CD8-positive, alpha-beta memory T cell (primary cell): ENCODE results near the gene TMEM266. TPM values are rescaled to one million over a fixed set of nuclear protein-coding genes. Genes with fewer than 3 reads are reported as not detected.
A peak's percentile ranks its signal among the peaks of the same experiment; 100 is the strongest.

Source experiments
- CTCF ChIA-PET: fragments of 350-600 bp; sonication (Branson Sonifier 250); formaldehyde crosslinking; loops from one replicate; lab custom pipeline; 2021; ENCODE audit warnings: antibody characterized with exemption; lab: Charles Lee
- POLR2A ChIA-PET: fragments of 350-600 bp; sonication (Branson Sonifier 250); formaldehyde crosslinking; loops from one replicate; lab custom pipeline; 2021; ENCODE audit warnings: antibody characterized with exemption; lab: Charles Lee
- DNase-seq, 5 donors: peaks; one replicate each; pipeline versions ENCODE4 v3.0.0 to v3.0.0-alpha.2; 2020 to 2022; ENCODE audit warnings: mixed read lengths in 1 of 5
- H3K27ac ChIP-seq: one replicate; pipeline ENCODE4 v1.7.0; 2013; ENCODE audit warnings: low read depth, mild to moderate bottlenecking, low read length, moderate library complexity
- H3K27me3 ChIP-seq: 2 replicates; pipeline ENCODE4 v1.7.0; 2013; ENCODE audit warnings: low read length, mild to moderate bottlenecking; ENCODE audit not compliant: insufficient read depth, poor library complexity, severe bottlenecking
- H3K36me3 ChIP-seq: 2 replicates; pipeline ENCODE4 v1.7.0; 2013; ENCODE audit warnings: mild to moderate bottlenecking, low read length, moderate library complexity; ENCODE audit not compliant: insufficient read depth
- H3K4me1 ChIP-seq: 2 replicates; pipeline ENCODE4 v1.7.0; 2013; ENCODE audit warnings: mild to moderate bottlenecking, low read length, moderate library complexity; ENCODE audit not compliant: insufficient read depth
- H3K4me3 ChIP-seq: 2 replicates; pipeline ENCODE4 v1.7.0; 2013; ENCODE audit warnings: mild to moderate bottlenecking, low read length
- H3K9me3 ChIP-seq: 2 replicates; pipeline ENCODE4 v1.7.0; 2013; ENCODE audit warnings: mild to moderate bottlenecking, low read length
- H3K27ac Mint-ChIP-seq, 8 donors: one replicate each; pipeline ENCODE4 v1.8.0; 2020 to 2021; ENCODE audit warnings: mixed read lengths in 8 of 8, mild to moderate bottlenecking in 6 of 8, inconsistent platforms in 3 of 8, moderate library complexity in 3 of 8
- H3K27me3 Mint-ChIP-seq, 2 donors: one replicate each; pipeline ENCODE4 v1.8.0; 2020 to 2021; ENCODE audit warnings: mixed read lengths in 2 of 2, mild to moderate bottlenecking in 1 of 2, moderate library complexity in 1 of 2
- H3K36me3 Mint-ChIP-seq, 3 donors: one replicate each; pipeline ENCODE4 v1.8.0; 2020 to 2021; ENCODE audit warnings: mixed read lengths in 3 of 3, inconsistent platforms in 1 of 3, mild to moderate bottlenecking in 1 of 3
- H3K4me1 Mint-ChIP-seq, 3 donors: one replicate each; pipeline ENCODE4 v1.8.0; 2020 to 2021; ENCODE audit warnings: mixed read lengths in 3 of 3, inconsistent platforms in 1 of 3, mild to moderate bottlenecking in 1 of 3
- H3K4me3 Mint-ChIP-seq, 7 donors: one replicate each; pipeline ENCODE4 v1.8.0; 2020 to 2021; ENCODE audit warnings: mixed read lengths in 7 of 7, mild to moderate bottlenecking in 6 of 7, moderate library complexity in 4 of 7, inconsistent platforms in 2 of 7
- H3K9me3 Mint-ChIP-seq, 5 donors: one replicate each; pipeline ENCODE4 v1.8.0; 2020 to 2022; ENCODE audit warnings: mixed read lengths in 5 of 5, mild to moderate bottlenecking in 3 of 5, moderate library complexity in 2 of 5, inconsistent platforms in 1 of 5
- polyA plus RNA-seq: library from polyadenylated mRNA; unstranded; fragments of 300-500 nt; fragmentation: Illumina TruSeq; gene quantifications from one replicate; pipeline ENCODE4 v1.2.3, GENCODE V29; 2021
- total RNA-seq, 2 experiments: library from RNA; stranded (reverse); gene quantifications; one replicate each; pipeline ENCODE4 v1.2.3, GENCODE V29; 2021

The TMEM266 gene
- total and polyA plus RNA-seq, 3 experiments from 2014 or later: 0.11 TPM; not detected in 1

DNA sequence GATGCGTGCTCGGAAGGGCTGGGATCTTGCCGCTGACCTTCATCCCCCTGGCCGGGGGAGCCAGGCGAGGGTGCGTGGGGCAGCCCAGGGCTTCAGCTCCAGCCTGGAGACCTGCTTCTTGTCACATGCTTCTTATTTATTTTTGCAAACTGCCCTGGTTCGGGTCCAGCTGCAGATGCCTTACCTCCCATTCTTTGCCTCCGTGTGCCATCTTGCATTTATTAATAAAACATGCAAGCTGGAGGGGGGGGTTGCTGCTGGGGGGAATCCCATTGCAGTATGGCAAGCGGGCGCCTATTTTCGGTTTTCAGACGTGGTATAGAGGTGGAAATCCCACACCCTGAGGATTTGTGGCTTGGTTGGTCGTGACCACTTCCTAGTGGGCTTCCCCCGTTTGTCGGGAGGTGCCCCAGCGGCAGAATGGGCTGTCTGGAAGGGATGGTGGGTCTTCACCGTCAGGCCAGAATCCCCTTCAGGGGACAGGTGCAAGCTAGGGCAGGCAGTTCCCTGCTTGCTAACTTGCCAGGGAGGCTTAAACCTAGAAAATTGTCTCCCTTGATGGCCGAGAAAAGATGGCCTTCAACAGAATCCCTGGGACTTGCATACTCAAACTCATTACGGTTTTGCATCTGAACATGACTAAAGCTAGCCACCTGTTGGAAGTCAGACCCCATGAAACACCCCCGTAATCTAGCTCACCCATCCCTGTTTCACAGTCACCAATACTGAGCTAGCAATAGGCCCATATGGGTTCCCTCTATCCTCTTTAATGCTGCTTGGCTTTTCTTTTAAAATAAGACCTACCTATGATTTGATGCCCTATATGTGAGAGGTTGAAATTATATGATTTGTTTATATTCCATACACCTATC lies 569 bp downstream of the TMEM266 start:
- Mint-ChIP-seq H3K36me3 (no peaks in the 10 kb centered on the region), H3K4me1 (peaks cover 21 to 35% (median 34%) of the 10 kb centered on the region in 3 donors), H3K27ac (peak overlapping the region in 1 of 8 donors; percentile 29), H3K4me3 (peak overlapping the region; percentile 58 to 90 (median 78)), H3K9me3 (no peaks in the 10 kb centered on the region), H3K27me3 (peaks cover 47 to 79% of the 10 kb centered on the region in 2 donors)
- no peak overlapping the region for H3K4me3 ChIP-seq
- H3K27ac ChIP-seq: no peak overlapping the region
- H3K36me3 ChIP-seq: no peaks in the 10 kb centered on the region
- peaks cover 19% of the 10 kb centered on the region for H3K4me1 ChIP-seq
- peak in 3 of 5 donors; percentile 1 to 35 (median 17) for DNase-seq
- POLR2A ChIA-PET: interaction anchor here (0.6 kb wide), 1 partner anchor 217 kb away, joined by 3 read pairs; no protein-coding TSS in a partner anchor
- no peaks in the 10 kb centered on the region for H3K9me3 ChIP-seq
- CTCF ChIA-PET: interaction anchor here (0.7 to 2.5 kb wide), 3 partner anchors 79 to 90 kb away, joined by 3 to 21 read pairs (median 4); no protein-coding TSS in a partner anchor
- peaks cover 23% of the 10 kb centered on the region for H3K27me3 ChIP-seq

DNA sequence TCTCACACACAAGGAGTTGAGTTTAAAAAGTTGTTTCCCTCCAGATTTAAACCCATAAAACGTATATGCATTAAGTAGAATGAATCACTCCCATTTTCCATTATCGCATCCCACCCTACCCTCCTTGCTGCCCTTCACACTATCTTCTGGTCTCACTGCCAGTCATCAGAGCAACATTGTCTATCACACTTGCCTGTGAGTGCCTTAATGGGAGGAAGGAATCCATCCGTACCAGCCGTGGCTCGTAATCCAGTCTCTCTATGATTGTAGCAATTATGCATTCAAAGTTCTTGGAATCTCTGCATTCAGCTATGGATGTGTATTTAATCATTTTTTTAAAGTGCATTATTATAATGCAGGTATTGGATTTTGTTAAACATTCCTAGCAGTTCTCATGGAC lies 1.9 kb downstream of the TMEM266 start:
- Histone ChIP-seq H3K4me1 (peaks cover 19% of the 10 kb centered on the region), H3K27ac (no peak overlapping the region), H3K27me3 (peaks cover 23% of the 10 kb centered on the region), H3K9me3 (no peaks in the 10 kb centered on the region), H3K36me3 (no peaks in the 10 kb centered on the region), H3K4me3 (no peak overlapping the region)
- H3K27me3 Mint-ChIP-seq: peaks cover 47 to 79% of the 10 kb centered on the region in 2 donors
- no peaks in the 10 kb centered on the region for H3K36me3 Mint-ChIP-seq
- ChIA-PET CTCF (interaction anchor here (1.5 kb wide), 1 partner anchor 78 kb away, joined by 4 read pairs; no protein-coding TSS in a partner anchor), POLR2A (no interaction called here)
- no peaks in the 10 kb centered on the region for H3K9me3 Mint-ChIP-seq
- peaks cover 29 to 43% (median 40%) of the 10 kb centered on the region in 3 donors for H3K4me1 Mint-ChIP-seq
- peak overlapping the region in 1 of 7 donors; percentile 36 for H3K4me3 Mint-ChIP-seq
- DNase-seq: no peak
- H3K27ac Mint-ChIP-seq: no peak overlapping the region

DNA sequence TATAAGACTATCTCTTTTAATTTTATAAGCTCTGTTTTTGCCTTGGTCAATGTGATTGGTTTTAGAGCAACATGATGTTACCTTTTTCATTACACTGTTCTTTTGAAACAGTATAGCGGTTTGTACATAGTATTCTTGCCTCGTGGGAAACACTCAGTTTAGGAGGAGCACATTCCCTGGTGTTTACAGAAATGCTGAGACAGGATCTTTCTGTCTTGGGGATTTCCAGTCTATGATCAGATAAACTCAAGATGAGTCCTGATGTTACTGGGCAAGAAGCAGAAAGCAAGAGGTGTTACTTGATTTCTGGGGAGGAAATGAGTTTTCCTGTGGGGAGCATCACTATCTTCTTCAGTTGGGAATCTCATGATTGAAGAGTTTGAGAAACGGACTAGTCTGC lies 2.5 kb downstream of the TMEM266 start:
- H3K27me3 Mint-ChIP-seq: peaks cover 43 to 77% of the 10 kb centered on the region in 2 donors
- peaks cover 23 to 37% (median 35%) of the 10 kb centered on the region in 3 donors for H3K4me1 Mint-ChIP-seq
- peak overlapping the region in 1 of 7 donors; percentile 7 for H3K4me3 Mint-ChIP-seq
- no peaks in the 10 kb centered on the region for H3K9me3 Mint-ChIP-seq
- Histone ChIP-seq H3K27me3 (peaks cover 23% of the 10 kb centered on the region), H3K9me3 (no peaks in the 10 kb centered on the region), H3K4me1 (peaks cover 16% of the 10 kb centered on the region), H3K27ac (no peak overlapping the region), H3K36me3 (no peaks in the 10 kb centered on the region), H3K4me3 (no peak overlapping the region)
- H3K27ac Mint-ChIP-seq: no peak overlapping the region
- POLR2A ChIA-PET: no interaction called here
- no peaks in the 10 kb centered on the region for H3K36me3 Mint-ChIP-seq
- DNase-seq: no peak
- CTCF ChIA-PET: no interaction called here

DNA sequence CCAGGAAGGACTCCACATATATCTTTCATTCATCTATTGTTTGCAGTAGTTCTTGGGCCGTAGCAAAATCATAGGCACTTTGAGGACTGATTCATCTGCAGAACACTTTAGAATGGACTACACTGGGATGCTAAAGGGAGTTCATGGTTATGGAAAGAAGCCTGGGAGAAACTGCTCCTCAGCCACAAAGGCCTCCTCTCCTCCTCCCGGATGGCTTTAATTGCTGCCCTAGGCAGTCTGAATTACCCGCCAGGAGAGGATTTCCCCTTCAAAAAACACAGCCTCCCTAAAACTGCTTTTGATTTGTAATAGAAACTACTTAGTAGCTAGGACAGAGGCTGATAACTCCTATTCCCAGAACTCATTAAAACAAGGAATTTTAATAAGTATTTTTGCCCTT lies 4.6 kb downstream of the TMEM266 start:
- H3K9me3 ChIP-seq: no peaks in the 10 kb centered on the region
- H3K27ac Mint-ChIP-seq: no peak overlapping the region
- POLR2A ChIA-PET: no interaction called here
- H3K4me1 Mint-ChIP-seq: peaks cover 14 to 27% (median 21%) of the 10 kb centered on the region in 3 donors
- peaks cover 9% of the 10 kb centered on the region for H3K27me3 ChIP-seq
- DNase-seq: no peak
- peaks cover 7% of the 10 kb centered on the region for H3K4me1 ChIP-seq
- no peaks in the 10 kb centered on the region for H3K36me3 ChIP-seq
- H3K27ac ChIP-seq: no peak overlapping the region
- peaks cover 28 to 73% of the 10 kb centered on the region in 2 donors for H3K27me3 Mint-ChIP-seq
- no peak overlapping the region for H3K4me3 ChIP-seq
- no peaks in the 10 kb centered on the region for H3K9me3 Mint-ChIP-seq
- no peak overlapping the region for H3K4me3 Mint-ChIP-seq
- CTCF ChIA-PET: interaction anchor here (0.8 kb wide), 1 partner anchor 9 kb away, joined by 3 read pairs; no protein-coding TSS in a partner anchor
- H3K36me3 Mint-ChIP-seq: peaks cover 0 to 4% (median 0%) of the 10 kb centered on the region in 3 donors

DNA sequence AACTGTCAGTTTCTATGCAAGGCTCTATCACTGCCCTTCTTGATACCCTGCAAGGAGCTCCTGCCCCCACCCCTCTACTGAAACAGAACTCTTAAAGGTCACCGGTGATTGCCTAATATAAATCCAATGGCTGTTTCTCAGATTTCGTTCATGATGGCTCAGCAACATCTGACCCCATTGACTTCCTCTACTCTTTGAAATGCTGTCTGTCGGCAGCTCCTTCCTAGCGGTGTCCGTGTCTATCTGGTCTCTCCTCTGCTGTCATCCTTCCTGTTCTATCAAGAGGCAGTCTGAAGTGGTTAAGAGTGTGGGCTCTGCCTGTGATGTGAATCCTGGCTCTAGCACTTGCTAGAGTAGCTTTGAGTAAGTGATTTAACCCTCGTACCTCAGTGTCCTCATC lies 5.5 kb downstream of the TMEM266 start:
- ChIA-PET POLR2A (no interaction called here), CTCF (interaction anchor here (0.6 to 1.3 kb wide), 3 partner anchors 10 to 74 kb away, joined by 3 to 4 read pairs (median 3); no protein-coding TSS in a partner anchor)
- Mint-ChIP-seq H3K4me3 (no peak overlapping the region), H3K27ac (peak overlapping the region in 2 of 8 donors; percentile 17 to 30), H3K9me3 (no peaks in the 10 kb centered on the region), H3K36me3 (peaks cover 0 to 4% (median 0%) of the 10 kb centered on the region in 3 donors), H3K27me3 (peaks cover 28 to 69% of the 10 kb centered on the region in 2 donors), H3K4me1 (peaks cover 12 to 24% (median 18%) of the 10 kb centered on the region in 3 donors)
- no peaks in the 10 kb centered on the region for H3K9me3 ChIP-seq
- H3K4me1 ChIP-seq: peaks cover 3% of the 10 kb centered on the region
- H3K4me3 ChIP-seq: no peak overlapping the region
- no peak for DNase-seq
- H3K27me3 ChIP-seq: peaks cover 5% of the 10 kb centered on the region
- H3K36me3 ChIP-seq: no peaks in the 10 kb centered on the region
- no peak overlapping the region for H3K27ac ChIP-seq

DNA sequence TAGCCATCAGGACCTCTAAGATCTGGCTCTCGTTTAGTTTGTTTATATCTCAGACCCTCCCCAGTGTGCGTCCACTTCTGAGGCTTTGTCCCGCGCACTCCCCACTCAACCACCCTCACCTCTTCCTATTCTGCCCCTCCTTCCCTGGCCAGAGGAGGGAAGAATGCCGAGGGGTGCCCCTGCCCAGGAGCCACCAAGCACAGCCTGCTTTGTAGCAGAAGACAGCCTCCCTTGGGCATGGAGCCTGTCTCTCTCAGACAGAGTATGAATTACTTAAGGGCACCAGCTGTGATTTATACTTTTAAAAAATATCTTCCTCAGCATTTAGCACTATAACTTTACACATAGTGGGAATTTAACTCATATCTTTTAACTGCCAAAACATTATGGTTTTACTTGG lies 6.0 kb downstream of the TMEM266 start:
- peaks cover 12 to 18% (median 13%) of the 10 kb centered on the region in 3 donors for H3K4me1 Mint-ChIP-seq
- H3K9me3 Mint-ChIP-seq: no peaks in the 10 kb centered on the region
- POLR2A ChIA-PET: no interaction called here
- H3K36me3 Mint-ChIP-seq: peaks cover 0 to 4% (median 0%) of the 10 kb centered on the region in 3 donors
- Histone ChIP-seq H3K27me3 (no peaks in the 10 kb centered on the region), H3K27ac (no peak overlapping the region), H3K4me1 (no peaks in the 10 kb centered on the region), H3K9me3 (no peaks in the 10 kb centered on the region), H3K36me3 (no peaks in the 10 kb centered on the region), H3K4me3 (no peak overlapping the region)
- peaks cover 22 to 67% of the 10 kb centered on the region in 2 donors for H3K27me3 Mint-ChIP-seq
- H3K27ac Mint-ChIP-seq: no peak overlapping the region
- no peak for DNase-seq
- H3K4me3 Mint-ChIP-seq: no peak overlapping the region
- CTCF ChIA-PET: interaction anchor here (1.1 to 1.3 kb wide), 2 partner anchors 9 to 74 kb away, joined by 3 to 6 read pairs; no protein-coding TSS in a partner anchor

DNA sequence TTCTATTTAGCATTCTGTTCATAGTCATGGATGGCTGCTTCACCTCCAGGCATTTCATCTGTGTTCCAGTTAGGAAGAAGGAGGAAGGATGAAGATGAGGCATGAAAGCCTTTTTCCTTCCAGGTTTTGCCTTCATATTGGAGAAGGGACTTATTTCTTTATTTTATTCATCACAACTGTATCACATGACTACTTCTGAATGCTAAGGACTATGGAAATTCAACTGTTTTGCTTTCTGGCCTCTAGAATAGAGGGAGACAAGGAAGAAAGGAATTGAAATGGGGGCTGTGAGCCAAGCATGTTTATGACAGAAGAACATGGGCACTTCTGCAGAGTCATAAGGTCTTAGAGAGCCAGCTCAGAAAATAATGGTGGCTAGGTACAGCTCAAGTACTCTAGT lies 10.4 kb downstream of the TMEM266 start:
- H3K9me3 ChIP-seq: no peaks in the 10 kb centered on the region
- no peaks in the 10 kb centered on the region for H3K36me3 ChIP-seq
- H3K9me3 Mint-ChIP-seq: no peaks in the 10 kb centered on the region
- peaks cover 13 to 42% of the 10 kb centered on the region in 2 donors for H3K27me3 Mint-ChIP-seq
- H3K4me1 Mint-ChIP-seq: peaks cover 8 to 10% (median 9%) of the 10 kb centered on the region in 3 donors
- H3K4me3 ChIP-seq: no peak overlapping the region
- no peak overlapping the region for H3K4me3 Mint-ChIP-seq
- no peaks in the 10 kb centered on the region for H3K4me1 ChIP-seq
- no peak overlapping the region for H3K27ac Mint-ChIP-seq
- no peaks in the 10 kb centered on the region for H3K27me3 ChIP-seq
- no peak overlapping the region for H3K27ac ChIP-seq
- ChIA-PET POLR2A (no interaction called here), CTCF (interaction anchor here (1.4 kb wide), 1 partner anchor 9 kb away, joined by 4 read pairs; no protein-coding TSS in a partner anchor)
- peaks cover 0 to 4% (median 0%) of the 10 kb centered on the region in 3 donors for H3K36me3 Mint-ChIP-seq
- DNase-seq: no peak
